ENCODE data around the gene TBCD.
A peak's percentile ranks its signal among the peaks of the same experiment; 100 is the strongest.

Gene TBCD

DNA sequence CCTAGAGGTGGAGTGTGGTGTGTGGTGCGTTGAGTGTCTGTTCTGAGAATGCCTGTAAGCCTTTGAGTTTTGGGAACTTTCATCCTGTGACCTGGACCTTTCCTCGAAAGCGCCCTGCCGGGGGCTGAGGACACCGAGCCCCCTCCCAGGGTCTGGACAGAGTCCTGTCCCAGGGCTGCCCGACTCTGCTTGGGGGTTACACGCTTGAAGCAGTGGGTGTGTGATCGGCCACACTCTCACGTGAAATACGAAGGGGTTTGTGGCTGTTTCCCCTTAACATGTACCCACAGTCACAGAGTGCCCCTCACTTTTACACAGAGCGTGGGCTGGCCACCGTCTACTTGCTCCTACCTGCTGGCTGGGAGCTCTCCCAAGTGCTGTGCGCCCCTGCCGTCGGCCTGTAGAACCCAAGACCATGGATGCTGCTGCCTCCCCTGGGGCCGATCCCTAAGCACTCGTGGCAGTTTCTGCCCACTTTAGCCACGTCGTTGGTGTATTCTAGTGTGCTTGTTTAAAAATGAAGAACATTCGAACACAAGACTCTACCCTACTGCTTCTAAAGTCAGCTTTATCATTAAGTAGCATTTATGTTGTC, 81.1 kb downstream of the TBCD start:
- DNase-seq (ENCODE audit: low spot score): no peak

DNA sequence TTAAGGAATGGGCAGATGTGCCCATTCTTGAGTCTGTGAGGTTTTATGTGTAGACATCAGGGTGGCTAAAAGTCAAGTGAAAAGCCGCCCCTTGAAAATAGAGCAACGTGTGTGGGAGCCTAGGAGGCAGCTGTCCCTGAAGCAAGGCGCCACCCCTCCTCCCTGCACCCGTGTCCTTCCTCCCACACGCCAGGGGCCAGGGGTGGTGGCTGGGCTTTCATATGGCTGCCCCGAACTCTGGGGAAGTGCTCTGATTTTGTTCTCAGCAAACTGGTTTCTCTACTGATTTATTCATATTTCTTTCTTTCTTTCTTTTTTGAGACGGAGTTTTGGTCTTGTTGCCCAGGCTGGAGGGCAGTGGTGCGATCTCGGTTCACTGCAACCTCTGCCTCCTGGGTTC, 83.3 kb downstream of the TBCD start:
- no peak for DNase-seq (ENCODE audit: low spot score)

DNA sequence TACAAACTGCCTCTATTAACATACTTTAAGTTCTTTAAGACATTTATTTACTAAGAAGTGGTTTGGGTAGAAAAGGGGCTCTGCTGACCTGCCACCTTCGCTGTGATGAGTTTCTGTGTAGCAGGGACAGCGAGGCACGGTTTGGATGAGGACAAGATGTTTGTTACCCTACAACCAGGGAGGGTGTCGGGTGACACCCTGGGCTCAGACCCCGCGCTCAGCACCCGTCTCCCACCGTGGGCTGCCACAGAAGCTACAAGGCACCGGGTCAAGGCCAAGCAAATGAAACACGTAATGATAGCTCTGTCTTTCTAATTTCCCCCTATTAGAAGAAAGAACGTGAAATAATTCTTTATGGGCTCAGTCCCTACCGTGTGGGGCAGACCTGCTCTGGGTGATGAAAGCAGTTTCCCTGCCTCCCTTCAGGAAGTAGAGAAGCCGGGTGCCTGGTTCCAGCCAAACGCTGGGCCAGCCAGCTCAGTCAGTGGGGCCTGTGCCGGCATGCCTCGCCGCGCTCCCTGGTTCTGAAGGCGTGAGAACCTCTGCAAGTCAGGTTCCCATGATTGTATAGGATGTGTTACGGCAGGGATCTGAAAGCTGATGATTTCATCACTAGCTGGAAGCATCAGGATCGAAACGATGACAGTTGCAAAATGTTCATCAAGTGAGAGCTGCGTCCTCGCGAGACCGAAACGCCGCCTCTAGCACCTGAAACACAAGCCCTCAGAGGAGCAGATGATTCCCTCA, 84.1 kb downstream of the TBCD start:
- DNase-seq (ENCODE audit: low spot score): no peak

DNA sequence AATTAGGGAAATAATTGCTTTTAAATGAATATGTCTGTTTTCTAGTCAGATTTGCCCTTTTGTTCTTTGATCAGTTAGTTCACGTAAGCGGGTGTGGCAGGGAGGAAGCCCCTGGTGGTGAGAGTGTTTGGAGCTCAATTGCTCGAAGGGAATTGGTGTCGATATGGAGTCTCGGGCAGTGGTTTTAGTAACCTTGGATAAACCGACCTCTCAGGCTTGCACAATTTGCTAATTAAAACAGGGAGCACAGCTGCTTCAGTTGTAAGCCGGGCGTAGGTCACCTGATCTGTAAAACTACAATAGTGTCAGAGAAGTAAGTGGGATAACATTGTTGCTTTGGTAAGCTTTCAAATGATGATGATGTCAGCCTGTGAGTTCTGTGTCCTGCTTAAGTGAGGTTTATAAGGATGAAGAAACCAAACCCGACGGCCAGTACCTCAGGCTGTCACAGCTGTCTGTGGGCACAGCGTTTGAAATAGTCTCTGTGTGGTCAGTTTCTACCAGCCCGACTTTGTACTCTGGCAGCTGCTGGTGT, 85.0 kb downstream of the TBCD start:
- DNase-seq (ENCODE audit: low spot score): no peak

DNA sequence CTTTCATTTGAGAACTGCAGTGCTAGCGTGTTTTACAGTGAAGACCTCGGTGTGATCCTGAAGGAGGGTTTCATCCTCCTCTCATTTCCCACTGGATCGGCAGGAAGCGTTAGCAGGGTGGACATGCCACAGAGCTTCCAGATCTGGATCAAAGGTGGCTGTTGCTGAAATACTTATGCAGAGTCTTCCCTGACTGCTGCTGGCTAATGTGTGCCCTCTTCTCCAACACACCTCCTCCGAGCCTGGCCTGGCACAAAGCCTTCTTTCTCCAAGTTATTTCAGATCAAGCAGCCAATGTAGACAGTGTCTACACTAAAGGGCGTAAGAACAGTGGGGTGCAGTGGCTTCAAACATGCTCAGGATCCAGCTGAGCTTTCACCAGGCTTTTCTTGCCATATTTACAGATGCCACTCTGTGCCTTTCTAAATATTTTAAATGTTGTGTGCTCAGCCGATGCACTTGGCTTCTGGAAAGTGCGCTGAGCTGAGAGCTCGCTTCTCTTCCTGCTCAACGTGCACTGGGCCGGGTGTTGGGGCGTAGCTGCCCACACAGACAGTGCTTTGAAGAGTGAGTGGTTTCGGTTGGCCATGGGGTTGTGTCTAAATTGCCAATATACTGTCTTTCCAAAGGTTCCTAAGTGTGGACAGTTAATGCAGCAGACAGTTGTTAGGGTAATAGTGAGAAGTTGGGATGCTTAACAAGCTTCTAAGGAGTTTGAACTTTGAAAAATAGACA, 85.9 kb downstream of the TBCD start:
- DNase-seq (ENCODE audit: low spot score): no peak

DNA sequence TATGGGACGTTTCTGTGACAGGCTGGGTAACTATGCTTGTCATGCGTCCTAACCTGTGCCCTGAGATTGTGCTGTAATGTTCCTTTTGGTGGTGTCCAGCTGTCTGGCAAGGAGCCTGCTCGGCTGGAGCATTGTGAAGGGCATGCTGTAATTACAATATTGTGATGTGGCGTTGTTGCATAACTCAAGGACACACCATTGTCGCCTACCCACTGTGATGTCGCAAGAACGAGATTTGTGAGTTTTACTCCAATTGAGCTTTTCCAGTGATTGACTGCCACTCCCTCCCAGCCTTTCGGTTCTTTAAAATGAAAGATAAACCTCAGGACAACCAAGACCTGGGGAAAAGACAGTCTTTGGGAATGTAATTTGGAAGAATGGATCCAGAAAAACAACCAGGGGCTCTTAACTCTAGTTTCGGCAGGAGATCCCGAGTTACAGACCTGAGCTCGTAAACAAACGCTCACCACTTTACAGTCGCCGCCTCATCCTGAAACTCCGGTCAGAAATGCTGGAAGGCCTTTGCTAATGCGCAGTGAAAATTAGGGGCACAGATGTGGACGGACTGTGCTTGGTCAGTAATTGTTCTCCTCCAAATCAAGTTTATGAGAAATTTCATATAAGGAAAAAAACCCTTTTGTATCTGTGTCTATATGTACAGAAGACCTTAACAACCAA, 86.7 kb downstream of the TBCD start:
- DNase-seq (ENCODE audit: low spot score): no peak

DNA sequence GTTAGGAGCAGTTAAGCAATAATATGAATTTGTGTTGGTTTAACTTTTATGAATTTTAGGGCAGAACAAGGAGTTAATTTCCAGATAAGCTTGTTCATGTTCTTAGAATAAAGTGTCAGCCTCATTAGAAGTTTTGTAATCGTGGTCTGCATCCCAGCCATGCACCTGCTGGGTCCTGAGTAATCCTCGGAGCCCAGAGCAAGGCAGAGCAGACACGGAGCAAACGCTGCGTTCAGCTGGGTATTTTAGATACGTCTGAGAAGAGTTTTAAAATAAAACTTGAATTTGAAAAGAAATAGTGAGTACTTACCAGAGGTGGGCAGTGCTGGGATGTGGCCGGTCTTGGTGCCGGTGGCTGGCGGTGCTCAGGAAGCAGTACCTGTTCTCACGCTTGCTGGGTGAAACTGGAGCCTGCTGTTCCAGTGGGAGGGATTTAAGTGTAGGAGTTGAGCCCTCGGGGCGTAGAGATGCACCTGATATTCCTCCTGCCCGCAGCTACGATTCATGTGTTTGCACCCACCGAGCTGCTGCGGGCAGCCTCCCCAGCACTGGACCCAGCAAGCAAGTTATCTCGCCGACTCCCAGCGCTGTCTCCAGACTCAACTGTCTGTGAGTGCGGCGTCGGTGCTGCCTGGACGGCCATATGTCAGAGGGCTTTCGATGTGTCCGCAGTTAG, 87.9 kb downstream of the TBCD start, which contains the start of gene ZNF750:
Gene ZNF750, minus strand, starts transcription at position 406 of the 676 bp plus-strand sequence. CDS start 7,568 bp downstream, outside the sequence.
- no peak for DNase-seq (ENCODE audit: low spot score)

DNA sequence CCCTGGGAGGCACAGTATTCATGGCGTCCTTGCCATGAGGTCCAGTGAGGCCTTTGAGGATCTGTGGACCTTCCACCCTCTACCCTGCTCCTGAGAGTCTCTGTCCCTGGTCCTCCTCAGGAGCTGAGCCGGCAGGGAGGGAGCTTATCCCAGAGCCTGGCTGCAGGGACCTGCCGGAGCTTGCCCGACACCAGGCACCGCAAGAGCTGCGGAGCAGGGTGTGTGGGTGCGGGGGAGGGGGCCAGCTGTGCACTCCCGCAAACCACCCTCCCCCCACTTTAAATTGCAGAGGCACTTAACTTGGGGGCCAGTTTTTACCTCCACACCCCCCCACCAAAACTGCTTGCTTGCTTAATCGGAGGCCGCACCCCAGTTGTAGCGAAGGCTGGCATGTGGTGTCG, 88.6 kb downstream of the TBCD start:
- DNase-seq (ENCODE audit: low spot score): no peak

DNA sequence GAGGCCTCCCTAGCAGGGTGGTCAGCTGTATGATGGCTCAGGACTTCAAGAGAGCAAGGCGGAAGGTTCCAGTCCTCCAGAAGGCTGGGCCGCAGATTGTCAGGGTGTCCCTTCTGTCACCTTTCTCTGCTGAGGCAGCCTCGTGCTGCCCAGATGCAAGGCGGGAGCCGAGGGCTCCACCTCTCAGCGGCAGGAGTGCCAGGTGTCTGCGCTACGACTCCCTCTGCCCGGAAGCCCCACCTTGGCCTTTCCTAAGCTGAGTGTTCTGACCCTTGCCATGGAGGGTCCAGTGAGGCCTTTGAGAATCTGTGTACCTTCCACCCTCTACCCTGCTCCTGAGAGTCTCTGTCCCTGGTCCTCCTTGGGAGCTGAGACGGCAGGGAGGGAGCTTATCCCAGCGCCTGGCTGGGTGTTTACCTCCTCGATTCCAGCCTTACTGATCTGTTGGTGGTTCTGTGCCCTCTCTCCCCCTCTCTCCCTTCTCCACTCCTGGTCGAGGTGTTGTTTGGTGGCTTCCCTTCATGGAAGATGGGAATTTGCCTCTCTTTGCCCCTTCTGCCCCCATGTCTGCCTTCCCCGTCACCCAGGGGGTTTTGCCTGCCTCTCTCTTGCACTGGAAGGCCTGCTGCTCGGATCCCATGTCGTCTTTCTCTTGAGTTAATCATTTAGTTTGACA, 90.2 kb downstream of the TBCD start:
- no peak for DNase-seq (ENCODE audit: low spot score)

DNA sequence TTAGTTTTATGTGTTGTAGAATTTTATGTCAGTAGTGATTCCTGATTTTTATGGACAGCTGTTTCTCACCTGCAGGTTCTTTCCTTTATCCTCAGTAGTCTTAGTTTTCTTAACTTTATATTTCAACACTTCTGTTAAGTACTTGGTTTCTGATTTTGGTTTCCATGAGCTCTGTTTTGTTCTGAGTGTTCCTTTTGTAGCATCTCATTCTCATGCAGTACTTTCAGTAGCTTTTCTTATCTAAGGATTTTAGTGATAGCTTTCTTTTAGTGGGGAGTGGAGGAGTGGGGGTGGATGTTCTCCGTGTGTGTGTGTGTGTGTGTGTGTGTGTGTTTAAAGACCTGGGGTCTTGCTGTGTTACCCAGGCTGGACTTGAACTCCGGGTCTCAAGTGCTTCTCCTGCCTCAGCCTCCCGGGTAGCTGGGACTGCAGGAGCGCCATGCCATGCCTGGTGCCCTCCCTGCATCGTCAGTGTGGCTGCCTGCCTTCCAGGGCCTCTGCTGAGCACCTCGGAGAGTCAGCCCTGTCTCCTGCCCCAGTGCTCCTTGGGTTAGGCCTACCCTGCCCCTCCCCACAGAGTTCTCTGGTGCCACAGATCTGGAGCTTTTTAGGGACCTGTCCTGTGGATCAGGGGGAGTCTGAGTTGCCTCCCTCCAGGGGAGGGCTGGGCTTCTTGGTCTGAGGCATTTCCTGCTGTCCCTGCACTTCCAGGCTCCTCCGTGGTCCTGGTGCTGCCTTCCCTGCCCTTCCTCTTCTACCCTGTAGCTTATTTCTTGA, 92.2 kb downstream of the TBCD start:
- DNase-seq (ENCODE audit: low spot score): no peak

DNA sequence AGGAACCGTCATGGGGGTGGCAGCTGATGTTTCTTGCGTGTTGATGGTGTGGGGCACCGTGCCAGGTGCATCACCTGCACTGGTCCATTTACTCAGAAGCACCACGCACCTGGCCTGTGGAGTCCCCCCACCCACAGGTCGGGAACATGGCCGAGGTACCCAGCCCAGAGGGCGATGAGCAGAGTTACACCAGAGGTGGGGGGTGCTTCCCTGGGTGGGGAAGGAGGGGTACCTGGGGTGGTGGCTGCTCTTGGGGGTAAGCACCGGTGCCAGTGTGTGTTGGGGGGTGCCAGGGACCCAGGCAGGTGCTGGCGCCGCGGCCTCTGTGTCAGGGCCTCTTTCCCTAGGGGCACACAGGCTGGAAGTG, 92.9 kb downstream of the TBCD start:
- no peak for DNase-seq (ENCODE audit: low spot score)

DNA sequence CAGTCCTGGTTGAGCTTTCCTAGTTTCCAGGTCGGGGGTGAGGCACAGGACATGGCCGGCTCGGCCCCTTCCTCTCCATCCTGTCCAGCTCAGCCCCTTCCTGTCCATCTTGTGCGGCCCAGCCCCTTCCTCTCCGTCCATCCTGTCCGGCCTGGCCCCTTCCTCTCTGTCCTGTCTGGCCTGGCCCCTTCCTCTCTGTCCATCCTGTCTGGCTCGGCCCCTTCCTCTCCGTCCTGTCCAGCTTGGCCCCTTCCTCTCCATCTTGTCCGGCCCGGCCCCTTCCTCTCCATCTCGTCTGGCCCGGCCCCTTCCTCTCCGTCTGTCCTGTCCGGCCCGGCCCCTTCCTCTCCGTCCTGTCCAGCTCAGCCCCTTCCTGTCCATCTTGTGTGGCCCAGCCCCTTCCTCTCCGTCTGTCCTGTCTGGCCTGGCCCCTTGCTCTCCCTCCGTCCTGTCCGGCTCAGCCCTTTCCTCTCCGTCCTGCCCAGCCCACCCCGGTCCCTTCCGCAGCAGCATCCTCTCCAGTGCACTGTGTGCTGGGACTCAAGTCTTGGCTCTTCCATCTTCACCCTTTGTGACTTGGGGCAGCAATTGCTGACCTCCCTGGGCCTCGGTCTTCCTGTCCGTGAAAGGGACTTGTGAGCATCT, 93.4 kb downstream of the TBCD start:
- DNase-seq (ENCODE audit: low spot score): no peak

DNA sequence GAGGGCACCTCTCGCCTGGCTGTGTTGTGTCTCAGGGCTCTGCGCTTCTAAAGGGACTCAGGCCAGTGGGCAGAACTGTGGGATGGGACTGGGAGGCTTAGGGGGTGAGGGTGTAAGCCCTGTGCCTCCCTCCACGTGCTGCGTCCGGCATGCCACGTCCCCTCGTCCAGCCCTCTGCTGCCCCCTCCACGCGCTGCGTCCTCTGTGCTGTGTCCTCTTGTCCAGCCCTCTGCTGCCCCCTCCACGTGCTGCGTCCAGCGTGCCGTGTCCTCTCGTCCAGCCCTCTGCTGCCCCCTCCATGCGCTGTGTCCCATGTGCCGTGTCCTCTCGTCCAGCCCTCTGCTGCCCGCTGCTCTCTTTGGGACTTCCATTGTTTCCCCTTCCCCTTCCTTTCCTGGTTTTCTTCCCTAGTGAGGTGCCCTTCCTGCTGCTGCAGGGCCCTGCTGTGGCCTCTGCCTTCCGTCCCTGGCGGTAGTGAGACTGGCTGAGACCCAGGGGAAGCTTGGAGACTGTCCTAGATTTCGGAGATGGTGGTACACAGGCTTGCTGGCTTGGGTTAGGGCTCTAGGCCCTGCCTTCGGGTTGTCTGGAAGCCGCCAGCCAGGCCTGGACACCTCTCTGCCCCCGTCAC, 94.3 kb downstream of the TBCD start:
- no peak for DNase-seq (ENCODE audit: low spot score)

DNA sequence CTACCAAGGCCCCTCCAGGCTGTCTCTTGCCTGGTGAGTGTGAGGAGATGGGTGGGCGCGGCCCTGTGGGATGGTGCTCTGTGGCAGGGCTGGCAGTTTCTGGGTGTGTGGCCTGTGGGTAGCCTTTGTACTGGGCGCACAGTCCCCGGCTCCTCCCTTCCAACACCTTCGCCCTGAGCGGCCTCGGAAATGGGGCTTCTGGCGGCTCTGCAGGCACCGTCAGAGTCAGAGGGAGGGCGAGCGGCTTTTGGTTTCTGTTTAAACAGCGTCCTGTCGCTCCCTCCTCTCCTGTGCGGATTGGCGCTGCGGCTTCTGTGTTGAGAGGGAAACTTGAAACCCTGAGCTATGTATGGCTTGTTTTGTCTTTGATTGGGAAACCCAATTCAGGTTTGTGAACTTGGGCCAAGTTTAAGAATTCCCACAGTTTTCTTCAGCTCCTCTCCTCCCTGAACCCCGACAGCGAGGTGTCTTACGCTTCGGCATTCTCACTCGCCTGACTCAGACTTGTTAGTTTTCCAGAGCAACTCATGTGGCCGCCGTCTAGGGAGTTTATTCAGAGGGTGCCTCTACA, 96.2 kb downstream of the TBCD start:
- DNase-seq (ENCODE audit: low spot score): peak; percentile 33

DNA sequence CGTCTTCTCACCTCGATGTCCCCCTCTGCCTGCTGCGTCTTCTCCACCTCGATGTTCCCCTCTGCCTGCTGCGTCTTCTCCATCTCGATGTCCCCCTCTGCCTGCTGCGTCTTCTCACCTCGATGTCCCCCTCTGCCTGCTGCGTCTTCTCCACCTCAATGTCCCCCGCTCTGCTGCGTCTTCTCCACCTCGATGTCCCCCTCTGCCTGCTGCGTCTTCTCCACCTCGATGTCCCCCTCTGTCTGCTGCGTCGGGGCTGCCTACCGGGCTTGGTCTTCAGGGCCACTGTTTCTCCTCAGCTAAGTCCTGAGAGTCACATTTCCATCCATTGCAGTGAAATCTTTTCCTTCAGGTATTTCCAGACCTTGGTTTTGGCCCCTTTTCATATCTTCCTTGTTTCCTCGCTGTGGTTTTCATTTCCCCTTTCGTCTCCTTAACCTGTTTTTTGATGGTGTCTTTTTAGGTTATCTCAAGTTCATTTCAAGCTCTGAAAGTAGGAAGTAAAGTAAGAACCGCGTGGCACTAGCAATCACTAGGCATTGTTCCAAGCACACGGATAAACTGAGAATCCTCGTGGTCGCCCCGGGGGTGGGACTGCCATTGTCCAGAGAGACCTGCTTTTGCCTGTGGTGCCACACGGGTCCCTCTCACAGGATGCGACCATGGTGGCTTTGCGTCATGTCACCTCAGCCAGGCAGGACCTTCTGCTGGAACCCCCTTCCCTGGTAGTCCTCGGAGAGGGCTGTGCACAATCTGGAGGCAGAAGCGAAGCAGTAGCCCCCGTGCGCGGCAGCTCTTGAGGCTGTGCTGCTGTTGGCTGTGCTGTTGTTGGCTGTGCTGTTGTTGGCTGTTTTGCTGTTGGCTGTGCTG, 97.4 kb downstream of the TBCD start:
- no peak for DNase-seq (ENCODE audit: low spot score)

DNA sequence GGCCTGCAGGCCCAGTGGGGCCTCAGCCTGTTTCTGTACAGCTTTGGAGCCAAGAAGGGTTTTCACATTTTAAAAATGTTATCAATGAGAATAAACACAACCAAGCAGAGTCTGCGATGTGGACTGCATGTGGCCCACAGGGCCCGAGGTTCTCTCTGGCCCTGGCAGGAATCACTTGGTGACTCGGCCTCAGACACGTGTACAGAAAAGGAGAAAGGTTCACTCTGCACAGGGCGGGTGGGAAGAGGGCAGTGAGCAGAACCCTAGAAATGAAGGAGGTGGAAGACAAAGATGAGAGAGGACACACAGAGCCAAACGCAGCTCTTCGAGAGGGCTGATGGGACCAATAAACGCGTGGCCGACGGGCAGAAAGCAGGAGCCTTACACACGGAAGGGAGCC, 99.5 kb downstream of the TBCD start:
- no peak for DNase-seq (ENCODE audit: low spot score)

DNA sequence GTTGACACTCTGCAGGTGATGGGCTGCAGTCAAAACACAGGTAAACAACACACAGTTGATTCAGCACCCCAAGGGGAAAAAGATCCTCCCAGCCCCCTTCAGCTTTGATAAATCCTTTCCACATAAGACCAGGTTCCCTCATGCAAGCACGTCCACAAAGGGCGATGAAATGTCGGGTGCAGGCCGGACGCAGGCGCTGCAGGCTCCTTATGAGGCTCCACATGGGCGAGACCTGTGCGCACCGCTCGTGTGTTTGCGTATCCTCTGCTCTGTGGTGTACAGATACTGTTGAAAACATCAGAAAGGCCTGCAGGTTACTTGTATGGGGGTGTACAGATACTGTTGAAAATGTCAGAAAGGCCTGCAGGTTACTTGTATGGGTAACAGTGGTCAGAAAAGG, 102.4 kb downstream of the TBCD start:
- no peak for DNase-seq (ENCODE audit: low spot score)

DNA sequence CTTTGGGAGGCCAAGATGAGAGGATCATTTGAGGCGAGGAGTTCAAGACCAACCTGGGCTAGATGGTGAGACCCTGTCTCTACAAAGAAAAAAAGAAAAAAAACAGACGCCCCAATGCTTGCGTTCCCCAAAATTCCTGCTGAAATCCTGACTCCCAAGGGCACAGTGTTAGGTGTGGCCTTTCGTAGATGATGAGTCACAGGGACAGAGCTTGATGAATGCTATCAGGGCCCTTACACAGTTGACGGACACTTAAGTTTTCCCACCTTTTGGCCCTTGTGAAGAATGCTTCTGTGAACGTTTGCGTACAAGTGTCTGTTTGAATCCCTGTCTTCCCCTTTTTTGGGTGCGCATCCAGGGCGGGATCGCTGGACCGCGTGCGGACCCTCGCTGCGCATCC, 104.5 kb downstream of the TBCD start:
- no peak for DNase-seq (ENCODE audit: low spot score)

All from CD4-positive, alpha-beta T cell treated with Interleukin-6 at 100 ng/mL for 8 hours (primary cell).